ENCODE results near the gene GK.

DNA sequence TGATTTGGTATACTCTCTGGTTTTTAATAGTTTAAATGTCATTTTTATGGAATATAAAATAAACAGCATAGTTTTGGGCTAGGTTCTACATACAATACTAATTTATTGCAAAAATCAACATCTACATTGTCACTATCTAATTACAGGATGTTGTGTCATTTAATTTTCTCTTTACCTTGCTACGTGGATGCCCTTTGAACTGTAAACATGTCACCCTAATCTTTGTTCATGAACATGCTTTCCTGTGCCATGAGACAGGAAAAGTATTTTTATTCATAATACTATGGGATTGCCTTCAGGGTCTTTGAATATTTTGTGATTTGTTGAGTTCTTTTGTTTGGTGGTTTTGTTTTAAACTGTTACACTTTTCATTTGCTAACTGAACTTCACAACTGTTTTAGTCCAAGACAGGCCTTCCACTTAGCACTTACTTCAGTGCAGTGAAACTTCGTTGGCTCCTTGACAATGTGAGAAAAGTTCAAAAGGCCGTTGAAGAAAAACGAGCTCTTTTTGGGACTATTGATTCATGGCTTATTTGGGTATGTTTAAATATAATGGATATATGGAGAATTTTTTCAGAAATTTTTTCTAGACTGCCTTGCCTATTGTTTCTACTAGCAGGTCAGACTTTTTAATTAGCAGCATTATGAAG lies 40.9 kb downstream of the GK start:
- TF ChIP-seq, protein P1, sequence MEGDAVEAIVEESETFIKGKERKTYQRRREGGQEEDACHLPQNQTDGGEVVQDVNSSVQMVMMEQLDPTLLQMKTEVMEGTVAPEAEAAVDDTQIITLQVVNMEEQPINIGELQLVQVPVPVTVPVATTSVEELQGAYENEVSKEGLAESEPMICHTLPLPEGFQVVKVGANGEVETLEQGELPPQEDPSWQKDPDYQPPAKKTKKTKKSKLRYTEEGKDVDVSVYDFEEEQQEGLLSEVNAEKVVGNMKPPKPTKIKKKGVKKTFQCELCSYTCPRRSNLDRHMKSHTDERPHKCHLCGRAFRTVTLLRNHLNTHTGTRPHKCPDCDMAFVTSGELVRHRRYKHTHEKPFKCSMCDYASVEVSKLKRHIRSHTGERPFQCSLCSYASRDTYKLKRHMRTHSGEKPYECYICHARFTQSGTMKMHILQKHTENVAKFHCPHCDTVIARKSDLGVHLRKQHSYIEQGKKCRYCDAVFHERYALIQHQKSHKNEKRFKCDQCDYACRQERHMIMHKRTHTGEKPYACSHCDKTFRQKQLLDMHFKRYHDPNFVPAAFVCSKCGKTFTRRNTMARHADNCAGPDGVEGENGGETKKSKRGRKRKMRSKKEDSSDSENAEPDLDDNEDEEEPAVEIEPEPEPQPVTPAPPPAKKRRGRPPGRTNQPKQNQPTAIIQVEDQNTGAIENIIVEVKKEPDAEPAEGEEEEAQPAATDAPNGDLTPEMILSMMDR (IDR thresholded peaks at IDR 0.05) = no peak
- no peak for TF ChIP-seq ZFX (IDR thresholded peaks at IDR 0.05; ENCODE audit: borderline replicate concordance)

Data from 22Rv1 (cell line).